DMS 273 (cell line): ENCODE results near the gene NPAS2.

Source experiments
- DNase-seq: peaks from one replicate; lab custom pipeline; 2025; ENCODE audit not compliant: unreplicated experiment; lab: John Stamatoyannopoulos, UW

The NPAS2 gene

GRCh38 chr2:101004620-101005325 is 184.8 kb downstream of the NPAS2 start:
- DNase-seq: no peak

- no peak for DNase-seq
Measured at GRCh38 chr2:101006065-101006715, 186.3 kb downstream of the NPAS2 start.

DNA sequence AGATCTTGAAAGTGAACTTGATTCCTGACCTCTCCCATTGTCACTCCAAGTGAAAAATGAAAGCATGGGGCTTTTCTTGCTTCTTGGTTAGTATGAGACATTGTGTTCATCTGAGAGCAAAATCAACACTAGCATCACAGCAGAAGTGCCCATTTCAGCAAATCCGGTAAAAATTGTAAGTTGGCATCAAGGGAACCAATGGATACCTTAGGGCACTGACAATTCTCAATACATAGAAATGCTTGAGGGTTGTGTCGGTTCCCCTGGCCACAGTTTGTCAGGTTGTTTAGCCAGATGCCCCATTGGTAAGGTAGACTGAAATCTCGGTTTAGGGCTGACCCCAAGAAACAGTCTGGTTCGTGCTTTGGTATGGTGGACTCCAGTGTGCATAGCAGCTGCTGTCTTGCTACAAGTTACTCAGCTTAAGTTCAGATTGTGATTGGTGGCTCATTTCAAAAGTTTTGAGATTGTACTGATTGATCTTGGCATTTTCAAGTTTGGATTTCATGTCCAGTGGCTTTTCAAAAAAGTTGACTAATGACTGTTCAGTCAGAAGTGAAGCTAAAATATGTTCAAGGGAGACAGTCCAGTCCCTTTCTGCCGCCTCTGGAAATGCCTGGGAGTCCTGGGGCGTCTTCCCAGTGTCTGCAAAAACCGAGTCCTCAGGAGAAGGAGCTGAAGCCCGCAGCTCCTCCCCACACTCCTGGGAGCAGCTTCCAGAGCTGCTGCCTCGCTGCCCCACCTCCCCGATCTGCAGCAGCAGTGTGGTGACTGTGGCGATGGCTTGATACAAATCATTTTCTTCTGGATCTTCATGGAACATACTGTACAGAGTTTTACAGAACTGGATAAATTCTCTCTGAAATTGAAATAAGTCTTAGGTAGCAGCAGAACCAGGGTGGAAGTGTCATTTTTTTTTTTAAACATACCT is 187.7 kb downstream of the NPAS2 start:
- DNase-seq: peak; percentile 65

DNA sequence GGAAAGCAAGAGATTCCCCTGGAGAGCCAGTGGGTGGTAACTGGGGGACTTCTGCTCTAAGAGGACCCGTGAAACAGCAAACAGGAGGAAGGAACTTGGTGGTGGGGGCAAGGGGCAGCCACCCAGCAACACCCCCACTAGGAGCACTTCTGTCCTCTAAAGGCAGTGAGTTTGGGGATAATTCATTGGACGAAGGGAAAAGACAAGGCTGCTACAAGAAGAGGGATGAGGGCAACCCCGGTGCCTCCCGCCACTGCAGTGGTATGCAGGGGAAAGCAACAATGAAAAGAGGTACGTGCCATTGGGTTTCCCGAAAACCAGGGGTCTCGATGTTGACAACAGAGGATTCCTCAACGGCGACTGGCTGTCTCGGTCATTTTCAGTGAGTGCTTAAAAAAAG is 191.2 kb downstream of the NPAS2 start:
- no peak for DNase-seq

- no peak for DNase-seq
Measured at GRCh38 chr2:101012054-101012705, 192.2 kb downstream of the NPAS2 start.

- peak; percentile 72 for DNase-seq
Measured at GRCh38 chr2:101012706-101013181, 192.8 kb downstream of the NPAS2 start.

- DNase-seq: no peak
Measured at GRCh38 chr2:101014264-101014857, 194.4 kb downstream of the NPAS2 start.

- no peak for DNase-seq
Measured at GRCh38 chr2:101017371-101017770, 197.4 kb downstream of the NPAS2 start.

DNA sequence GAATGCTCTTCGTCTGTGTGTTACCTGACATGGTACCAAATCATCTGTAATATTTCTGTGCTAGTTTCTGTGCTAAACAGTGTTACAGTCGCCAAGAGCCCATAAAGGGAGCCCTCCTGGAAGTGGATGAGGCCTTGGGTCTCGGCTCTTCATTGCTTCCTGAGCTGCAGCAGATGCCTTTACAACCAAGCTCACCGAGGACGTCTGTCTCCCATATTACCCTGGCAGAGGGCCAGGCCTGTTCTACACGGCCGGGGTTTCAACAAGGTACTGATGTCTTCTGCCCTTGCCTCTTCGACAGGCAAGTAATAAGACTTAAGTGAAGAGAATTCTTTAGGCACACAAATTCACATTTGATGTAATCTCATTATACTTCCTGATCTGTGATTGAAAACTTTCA is 199.0 kb downstream of the NPAS2 start:
- peak; percentile 65 for DNase-seq

DNA sequence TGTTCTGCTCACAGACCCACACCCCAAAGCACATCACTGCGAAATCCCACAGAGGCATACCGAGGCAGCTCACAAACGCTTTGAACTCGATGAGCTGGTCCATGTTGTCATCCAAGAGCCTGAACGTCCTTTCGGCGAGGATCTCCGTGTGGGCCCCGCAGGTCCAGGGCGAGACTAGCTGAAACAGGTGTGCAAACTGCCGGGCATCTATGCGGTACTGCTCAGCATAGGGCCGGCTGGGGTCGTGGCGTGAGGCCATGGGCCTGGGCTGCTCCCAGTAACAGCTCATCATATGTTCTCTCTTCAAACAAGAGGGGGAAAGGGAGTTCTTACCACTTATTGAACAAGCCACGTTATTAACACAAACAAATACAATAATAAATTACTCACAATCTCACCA is 202.3 kb downstream of the NPAS2 start:
- DNase-seq: no peak

DNA sequence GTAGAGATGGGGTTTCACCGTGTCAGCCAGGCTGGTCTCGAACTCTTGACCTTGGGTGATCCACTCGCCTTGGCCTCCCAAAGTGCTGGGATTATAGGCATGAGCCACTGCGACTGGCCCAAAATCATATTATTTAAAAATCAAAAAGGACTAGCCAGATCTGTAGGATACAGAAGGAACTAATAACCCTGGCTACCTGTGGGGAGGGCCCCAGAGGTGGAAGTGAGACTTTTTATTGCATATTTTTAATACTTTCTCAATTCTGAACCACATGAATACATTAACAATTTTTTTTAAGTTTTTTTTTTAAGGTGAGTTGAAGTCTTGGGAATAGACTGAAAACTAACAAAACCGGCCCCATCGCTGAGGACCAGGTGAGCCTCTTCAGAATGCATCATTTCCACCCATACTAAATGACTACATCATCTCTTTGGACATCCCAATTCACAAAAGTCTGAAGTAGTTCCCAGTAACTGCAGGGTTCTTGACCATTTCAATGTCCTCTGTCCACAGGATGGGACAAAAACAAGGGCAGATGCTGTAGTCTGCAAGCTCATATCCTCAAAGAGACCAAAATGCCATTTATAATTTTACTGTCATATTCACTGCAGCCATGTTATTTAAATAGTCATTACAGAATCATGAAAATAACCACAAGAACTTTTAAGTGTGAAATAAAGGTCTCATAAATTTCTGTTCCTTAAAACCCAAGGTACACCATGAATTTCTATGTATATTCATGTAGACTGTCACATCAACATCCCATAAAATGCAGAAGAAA is 203.6 kb downstream of the NPAS2 start:
- DNase-seq: no peak

DNA sequence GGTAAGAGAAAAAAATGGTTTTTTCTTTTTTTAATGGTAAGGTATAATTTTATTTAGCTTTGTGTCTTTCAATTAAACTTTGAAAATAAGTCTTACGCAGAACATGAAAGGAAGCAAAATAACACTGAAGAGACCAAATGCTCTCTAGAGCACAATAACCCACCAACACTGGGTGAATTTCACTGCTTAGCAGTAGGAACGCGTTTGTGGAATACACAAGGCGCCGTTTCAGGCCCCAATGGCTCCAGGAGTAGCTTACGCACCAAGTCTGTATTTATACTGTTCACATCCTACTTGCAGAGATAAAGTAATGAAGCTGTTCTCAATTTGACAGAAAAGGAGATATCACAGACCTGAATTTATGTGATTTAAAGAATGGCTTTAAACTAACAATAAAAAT is 205.6 kb downstream of the NPAS2 start:
- DNase-seq: no peak

GRCh38 chr2:101026253-101026701 is 206.3 kb downstream of the NPAS2 start:
- DNase-seq: no peak

- DNase-seq: no peak
Measured at GRCh38 chr2:101026923-101027469, 207.1 kb downstream of the NPAS2 start.

- no peak for DNase-seq
Measured at GRCh38 chr2:101027852-101028251, 207.9 kb downstream of the NPAS2 start.

DNA sequence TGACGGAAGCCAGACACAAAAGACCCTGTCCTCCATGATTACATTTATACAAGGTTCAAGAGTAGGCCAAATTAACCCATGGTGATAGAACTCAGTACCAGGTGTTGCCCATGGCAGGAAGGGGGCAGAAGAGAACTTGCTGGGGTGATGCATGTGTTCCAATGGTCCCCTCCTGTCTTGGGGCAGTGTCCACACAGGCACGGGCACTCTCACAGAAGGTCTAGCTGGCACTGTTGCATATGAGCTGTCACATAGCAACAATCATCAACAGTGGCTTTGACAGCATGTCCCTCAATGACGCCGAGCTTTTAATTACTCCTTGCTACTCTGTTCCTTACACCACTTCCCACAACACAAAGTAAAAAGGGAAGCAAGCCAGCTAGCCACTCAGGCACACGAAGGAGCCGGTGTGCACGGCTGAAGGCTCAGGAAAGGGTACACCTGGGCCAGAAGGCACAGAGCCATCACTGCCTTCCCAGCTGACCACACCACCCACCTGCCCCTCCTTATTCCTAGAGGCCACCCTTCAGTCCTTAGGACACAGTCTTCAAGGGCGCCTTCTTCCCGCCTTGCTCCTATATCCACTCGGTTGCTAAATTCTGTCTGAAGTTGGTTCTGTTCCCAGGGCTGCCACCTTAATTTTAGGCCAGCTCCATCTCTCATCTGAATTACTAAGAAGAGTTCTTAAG is 211.1 kb downstream of the NPAS2 start:
- no peak for DNase-seq

GRCh38 chr2:101032084-101032776 is 212.3 kb downstream of the NPAS2 start:
- no peak for DNase-seq

GRCh38 chr2:101036562-101036961 is 216.6 kb downstream of the NPAS2 start:
- DNase-seq: peak; percentile 28
